HG03103 (cell line): ENCODE measurements around the gene LRRC27.

Experiments used
- ATAC-seq: cut with Tn5 transposase; IDR thresholded peaks from one replicate; pipeline ENCODE4 v1.9.1; 2021; ENCODE audit warnings: low read depth; ENCODE audit not compliant: unreplicated experiment

LRRC27 gene

DNA sequence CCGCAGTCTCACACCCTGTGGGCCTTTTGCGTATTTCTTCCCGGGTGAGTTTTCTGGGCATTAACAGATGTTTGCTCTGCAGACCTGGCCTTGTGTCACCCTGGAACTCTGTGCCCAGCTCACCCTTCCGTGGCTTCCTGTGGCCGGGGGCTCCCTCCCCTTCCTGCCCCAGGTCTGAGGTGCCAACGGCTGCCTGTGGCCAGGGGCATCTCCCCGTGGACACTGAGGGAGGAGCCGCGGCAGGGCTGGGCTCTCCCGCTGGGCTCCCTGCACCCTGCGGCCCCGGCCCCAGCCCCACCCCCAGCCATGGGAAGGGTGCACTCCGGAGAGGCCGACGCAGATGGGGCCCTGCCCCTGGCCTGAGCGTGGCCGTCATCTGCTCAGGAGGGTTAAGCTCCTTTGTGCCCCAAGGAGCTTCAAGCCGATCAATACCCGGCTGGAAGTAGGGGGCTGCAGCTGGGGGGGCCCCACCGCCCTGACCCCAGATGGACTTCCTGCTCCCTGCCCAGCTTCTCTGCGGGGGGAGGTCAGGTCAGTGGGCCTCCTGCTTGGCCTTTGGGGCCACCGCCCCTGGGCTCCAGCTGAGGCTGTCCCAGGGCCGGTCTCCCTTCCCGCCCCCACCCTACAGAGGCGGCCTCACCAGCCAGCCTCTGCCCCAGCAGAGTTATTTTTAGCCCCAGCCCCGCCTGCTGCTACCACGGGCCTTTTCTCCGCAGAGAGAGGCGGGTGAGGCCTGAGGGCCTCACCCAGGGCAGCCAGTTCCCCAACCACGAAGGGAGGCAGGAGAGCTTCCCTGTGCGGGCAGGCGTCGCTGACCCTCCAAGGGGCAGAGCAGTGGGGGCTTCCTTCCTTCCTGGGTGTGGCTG lies 89.2 kb downstream of the LRRC27 start:
- ATAC-seq = peak; percentile 44

DNA sequence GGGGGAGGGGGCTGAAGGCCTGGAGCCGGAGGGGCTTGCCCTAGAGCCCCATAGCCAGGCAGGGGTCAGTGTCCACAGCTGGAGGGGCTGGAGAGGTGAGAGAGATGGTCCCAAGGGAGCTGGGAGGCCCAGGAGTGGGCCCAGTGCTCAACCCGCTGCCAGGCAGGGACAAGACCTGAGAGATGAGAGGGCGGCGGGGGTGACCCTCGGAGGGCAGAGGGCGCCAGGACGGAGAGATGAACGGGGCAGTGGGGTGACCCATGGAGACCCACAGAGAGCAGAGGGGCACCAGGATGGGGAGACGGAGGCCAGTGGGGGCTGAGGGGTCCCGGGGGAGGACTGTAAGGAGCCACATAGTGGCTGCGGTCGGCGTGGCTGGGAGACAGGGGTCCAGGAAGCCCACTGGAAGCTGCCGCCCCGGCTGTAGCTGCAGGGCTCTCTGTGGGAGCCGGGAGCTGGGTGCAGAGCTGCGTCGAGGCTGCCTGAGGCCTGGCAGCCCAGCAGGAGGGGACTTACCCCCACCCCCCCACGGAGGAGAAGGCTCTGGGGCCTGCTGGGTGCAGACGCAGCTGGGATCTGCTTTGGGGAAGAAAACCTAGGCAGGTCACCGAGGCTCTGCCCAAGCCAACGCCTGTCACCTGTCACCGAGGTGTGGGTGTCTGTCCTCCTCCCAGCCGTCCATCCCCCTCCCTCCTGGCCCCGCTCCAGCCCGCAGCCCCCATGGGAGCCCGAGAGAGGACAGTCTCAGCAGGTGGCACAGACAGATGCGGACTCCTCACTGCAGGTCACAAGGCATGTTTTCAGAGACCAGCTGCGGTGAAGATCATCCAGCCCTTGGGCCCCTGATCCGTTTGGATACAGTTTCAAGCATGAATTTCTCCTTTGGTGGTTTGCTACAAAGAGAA lies 90.1 kb downstream of the LRRC27 start:
- ATAC-seq = peak; percentile 43

DNA sequence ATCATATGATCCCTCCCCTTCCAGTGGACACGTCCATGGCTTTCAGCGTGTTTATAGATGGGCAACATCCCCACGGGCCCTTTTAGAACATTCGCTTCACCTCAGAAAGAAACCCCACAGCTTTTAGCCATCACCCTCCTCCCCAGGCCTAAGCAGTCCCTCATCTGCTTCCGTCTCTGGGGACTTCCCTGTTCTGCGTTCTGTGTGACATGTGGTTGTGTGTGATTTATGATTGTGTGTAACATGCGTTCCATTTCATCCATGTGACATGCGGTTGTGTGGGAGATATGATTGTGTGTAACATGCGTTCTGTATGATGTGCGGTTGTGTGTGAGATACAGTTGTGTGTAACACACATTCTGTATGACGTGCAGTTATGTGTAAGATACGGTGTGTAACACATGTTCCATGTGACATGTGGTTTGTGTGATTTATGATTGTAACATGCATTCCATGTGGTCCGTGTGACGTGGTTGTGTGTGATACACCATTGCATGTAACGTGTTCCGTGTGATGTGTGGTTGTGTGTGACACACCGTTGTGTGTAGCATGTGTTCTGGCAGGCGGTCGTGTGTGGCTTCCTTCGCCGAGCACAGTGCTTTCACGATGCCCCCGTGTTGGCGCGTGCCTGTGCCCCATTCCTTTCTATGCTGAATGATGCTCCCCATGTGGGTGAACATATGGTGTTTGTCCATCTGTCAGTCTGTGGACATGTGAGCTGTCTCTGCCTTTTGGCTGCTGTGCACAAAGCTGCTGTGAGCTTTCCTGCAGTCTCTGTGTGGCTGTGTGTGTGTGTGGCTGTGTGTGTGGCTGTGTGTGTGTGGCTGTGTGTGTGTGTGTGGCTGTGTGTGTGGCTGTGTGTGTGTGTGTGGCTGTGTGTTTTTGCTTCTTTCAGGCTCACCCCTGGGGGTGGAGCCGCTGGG lies 91.2 kb downstream of the LRRC27 start:
- ATAC-seq = no peak

DNA sequence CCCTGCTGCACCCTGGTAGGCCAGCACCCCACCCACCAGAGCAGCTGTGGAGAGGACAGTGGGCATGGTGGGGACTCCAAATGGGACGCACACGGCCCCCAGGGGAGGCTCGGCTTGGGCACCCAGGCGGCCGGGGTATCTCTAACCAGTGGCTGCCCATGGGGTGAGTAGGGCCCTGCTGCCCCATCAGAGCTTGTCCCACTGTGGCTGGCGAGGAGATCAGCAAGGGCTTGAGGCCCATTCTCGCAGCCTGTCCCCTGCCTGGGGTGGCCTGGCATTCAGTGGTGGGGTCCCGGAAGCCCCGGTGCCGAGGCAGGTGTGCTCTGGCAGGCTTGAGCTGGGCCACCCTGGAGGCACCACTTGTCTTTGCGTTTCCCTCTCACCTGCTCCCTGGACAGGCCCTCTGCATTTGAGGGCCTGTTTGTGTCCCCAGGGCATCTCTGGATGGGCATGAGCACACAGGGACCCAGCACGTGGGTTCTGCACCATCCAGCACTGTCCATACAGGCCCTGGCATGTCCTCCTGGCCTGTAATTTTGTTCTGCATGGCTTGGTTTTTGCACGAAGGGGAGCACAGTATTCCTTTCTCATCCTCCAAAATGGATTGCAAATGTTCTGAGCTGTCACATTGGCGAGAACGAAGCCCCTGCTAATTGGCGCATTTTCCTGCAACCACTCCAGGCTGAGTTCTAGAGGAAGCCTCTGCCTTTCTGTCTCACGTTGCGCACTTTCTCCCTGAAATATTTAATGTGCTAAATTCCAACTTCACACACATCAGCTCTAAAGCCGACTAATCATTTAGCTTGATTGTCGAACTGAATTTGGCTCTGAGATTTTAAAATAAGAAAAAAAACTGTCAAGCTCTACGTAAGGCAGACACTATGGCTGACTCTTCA lies 92.2 kb downstream of the LRRC27 start:
- no peak for ATAC-seq

DNA sequence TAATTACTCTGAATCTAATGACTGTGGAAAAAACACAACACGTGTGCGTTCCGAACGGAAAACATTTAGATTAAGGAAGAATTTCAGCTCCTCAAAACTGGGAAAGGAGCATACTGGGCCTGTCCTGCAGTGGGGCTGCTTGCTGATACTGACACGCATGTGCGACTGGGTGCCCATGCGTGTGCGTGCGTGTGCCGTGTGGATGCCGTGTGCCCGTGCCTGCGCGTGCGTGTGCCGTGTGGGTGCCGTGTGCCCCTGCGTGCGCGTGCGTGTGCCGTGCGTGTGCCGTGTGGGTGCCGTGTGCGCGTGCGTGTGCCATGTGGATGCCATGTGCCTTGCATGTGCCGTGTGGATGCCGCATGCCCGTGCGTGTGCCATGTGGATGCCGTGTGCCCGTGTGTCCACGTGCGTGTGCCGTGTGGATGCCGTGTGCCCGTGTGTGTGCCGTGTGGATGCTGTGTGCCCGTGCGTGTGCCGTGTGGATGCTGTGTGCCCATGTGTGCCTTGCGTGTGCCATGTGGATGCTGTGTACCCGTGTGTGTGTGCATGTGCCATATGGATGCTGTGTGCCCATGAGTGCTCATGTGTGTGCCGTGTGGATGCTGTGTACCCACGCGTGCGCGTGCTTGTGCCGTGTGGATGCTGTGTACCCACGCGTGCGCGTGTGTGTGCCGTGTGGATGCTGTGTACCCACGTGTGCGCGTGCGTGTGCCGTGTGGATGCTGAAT lies 93.2 kb downstream of the LRRC27 start:
- no peak for ATAC-seq

DNA sequence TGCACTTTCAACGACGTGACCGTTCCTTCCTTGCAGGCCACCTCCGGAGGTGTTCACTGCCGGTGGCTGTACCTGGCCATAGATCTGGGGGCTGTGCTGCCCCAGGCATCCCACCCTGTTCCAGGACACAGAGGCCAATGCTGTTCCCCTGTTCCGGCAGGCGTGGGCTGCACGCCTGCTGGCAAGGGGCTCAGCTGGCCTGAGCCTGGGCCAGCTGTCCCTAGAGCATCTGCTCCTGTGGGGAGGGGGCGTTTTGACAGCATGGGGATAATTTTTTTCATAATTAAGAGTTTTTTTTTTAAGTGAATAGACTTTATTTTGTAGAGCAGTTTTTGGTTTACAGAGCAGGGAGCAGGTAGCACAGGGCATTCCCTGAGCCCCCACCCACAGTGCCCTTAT lies 93.8 kb downstream of the LRRC27 start:
- ATAC-seq = no peak

DNA sequence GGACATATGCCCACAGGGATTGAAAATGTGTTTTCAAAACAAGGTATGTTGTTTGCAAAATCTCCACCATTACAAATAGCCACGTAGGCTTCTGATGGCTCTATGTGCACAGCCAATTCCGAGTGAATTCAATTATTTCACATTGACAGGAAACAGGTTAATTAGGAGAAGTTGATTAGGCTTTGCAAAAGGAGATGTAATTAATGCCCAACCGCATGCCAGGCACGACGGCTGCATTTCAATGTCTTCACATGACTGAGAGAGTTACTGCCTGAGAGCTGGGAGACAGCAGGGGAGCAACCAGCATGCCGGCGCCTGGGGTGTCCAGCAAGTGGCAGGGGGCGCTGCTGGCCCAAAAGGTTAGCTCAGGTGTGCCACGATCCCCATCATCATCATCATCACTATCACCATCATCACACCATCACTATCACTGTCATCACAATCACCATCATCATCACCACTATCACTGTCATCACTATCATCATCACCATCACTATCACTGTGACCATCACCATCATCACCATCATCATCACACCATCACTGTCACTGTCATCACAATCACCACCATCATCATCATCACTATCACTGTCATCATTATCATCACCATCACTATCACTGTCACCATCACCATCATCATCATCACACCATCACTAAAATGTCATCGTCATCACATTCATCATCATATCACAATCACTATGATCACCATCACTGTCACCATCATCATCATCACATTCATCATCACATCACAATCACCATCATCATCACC lies 95.2 kb downstream of the LRRC27 start:
- ATAC-seq = no peak

DNA sequence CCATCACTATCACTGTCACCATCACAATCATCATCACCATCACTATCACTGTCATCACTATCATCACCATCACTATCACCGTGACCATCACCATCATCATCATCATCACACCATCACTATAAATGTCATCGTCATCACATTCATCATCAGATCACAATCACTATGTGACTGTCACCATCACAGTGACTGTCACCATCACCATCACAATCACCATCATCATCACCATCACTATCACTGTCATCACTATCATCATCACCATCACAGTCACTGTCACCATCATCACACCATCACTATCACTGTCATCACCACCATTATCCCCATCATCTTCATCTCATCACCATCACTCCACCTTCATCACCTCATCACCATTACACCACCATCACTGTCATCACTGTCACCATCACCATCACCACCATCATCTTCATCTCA lies 96.0 kb downstream of the LRRC27 start:
- no peak for ATAC-seq

DNA sequence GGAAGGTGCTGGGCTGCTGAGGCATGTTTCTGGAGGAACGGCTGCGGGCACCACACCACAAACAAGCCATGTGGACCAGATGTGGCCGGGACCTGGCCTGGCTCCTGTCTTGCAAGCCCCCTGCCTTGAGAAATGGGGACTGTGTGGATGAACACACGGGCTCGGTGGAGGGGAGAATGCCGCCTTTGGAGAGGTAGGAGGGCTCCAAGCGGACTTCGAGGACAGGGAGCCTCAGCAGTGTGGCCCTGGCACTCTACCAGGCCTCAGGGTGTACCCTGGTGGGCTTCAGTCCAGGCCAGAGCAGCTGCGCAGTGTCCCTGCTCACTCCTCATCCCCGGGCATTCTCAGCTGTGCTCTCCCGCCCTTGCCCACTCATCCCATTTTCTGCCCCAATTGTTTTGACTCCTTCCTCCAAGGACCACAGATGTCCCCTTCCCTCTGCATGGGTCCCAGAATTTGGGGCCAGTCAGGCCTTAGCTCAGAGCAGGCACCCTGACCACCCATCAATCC lies 96.5 kb downstream of the LRRC27 start:
- ATAC-seq = no peak
